ENCODE measurements around the gene PVALEF. TPM values are rescaled to one million over a fixed set of nuclear protein-coding genes. Genes with fewer than 3 reads are reported as not detected.

The PVALEF gene
- total RNA-seq, 1 donor from 2014 or later: not detected

DNA sequence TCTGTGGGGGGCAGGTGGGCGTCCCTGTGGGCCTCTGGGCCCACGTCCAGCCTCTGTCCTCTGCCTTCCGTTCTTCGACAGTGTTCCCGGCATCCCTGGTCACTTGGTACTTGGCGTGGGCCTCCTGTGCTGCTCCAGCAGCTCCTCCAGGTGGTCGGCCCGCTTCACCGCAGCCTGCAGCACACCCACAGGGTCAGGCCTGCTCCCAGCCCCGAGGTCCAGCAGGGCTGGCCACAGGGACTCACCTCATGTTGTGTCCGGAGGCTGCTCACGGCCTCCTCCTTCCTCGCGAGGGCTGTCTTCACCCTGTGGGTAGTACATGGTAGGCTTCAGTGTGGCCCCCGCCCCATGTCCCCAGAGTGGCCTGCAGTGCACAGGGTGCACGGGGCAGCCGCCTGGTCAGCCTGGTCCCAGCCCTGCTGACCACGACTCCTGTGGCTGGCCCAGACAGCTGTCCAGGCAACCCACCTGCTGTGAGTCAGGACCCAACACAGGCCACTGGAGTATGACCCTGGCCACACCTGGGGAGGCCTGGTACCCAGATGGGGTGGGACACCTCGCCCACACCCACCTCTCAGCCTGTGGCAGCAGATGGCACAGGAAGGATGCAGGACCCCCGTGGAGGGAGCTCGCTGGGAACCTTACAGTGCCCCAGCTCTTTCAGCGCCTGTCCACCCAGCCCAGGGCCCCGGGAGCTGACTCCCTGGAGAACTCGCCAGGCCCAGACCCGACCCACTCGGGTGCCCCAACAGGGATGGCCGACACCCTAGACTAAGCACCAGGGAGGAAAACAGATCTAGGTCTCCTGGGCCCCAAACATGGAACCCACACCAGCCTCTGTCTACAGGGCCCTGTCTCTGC lies 24.6 kb downstream of the PVALEF start:
- TF ChIP-seq, protein P1, sequence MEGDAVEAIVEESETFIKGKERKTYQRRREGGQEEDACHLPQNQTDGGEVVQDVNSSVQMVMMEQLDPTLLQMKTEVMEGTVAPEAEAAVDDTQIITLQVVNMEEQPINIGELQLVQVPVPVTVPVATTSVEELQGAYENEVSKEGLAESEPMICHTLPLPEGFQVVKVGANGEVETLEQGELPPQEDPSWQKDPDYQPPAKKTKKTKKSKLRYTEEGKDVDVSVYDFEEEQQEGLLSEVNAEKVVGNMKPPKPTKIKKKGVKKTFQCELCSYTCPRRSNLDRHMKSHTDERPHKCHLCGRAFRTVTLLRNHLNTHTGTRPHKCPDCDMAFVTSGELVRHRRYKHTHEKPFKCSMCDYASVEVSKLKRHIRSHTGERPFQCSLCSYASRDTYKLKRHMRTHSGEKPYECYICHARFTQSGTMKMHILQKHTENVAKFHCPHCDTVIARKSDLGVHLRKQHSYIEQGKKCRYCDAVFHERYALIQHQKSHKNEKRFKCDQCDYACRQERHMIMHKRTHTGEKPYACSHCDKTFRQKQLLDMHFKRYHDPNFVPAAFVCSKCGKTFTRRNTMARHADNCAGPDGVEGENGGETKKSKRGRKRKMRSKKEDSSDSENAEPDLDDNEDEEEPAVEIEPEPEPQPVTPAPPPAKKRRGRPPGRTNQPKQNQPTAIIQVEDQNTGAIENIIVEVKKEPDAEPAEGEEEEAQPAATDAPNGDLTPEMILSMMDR (IDR thresholded peaks at IDR 0.05): no peak
- Mint-ChIP-seq H3K36me3 (ENCODE audit: low read depth) (peaks cover 25% of the 10 kb centered on the region), H3K9me3 (no peaks in the 10 kb centered on the region), H3K4me1 (no peaks in the 10 kb centered on the region), H3K27me3 (no peaks in the 10 kb centered on the region), H3K27ac (no peak overlapping the region), H3K4me3 (no peak overlapping the region)
- ATAC-seq (ENCODE audit: low read depth) (no peak), DNase-seq (no peak)
- POLR2A ChIA-PET: interaction anchor here (1.0 kb wide), 1 partner anchor 33 kb away, joined by 4 read pairs; the partner anchor contains the start of gene CEP131
- intact Hi-C loops (cut with micrococcal nuclease): no loop called here
- CTCF ChIA-PET: no interaction called here

DNA sequence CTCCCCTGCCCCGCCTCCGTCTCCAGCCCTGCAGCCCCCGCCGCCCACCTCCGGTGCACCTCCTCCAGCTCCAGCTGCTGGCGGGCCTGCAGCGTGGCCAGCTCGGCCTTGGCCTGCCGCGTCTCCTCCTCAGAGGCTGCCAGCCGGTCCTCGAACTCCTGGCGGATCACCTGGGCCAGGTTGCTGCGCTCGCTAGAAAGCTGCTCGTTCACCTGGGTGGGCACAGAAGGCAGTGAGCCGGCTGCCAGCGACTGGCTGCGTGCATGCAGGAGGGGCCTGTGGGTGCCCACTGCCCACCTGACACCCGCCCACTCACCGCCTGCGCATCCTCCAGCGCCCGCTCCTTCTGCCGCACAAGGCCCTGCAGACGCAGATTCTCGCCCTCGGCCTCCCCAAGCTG lies 25.3 kb downstream of the PVALEF start:
- H3K9me3 Mint-ChIP-seq: no peaks in the 10 kb centered on the region
- H3K27me3 Mint-ChIP-seq: no peaks in the 10 kb centered on the region
- H3K4me3 Mint-ChIP-seq: no peak overlapping the region
- no peak overlapping the region for H3K27ac Mint-ChIP-seq
- ChIA-PET CTCF (no interaction called here), POLR2A (no interaction called here)
- intact Hi-C loops (cut with micrococcal nuclease): no loop called here
- no peak for ATAC-seq (ENCODE audit: low read depth)
- peaks cover 25% of the 10 kb centered on the region for H3K36me3 Mint-ChIP-seq (ENCODE audit: low read depth)
- TF ChIP-seq, protein P1 (IDR thresholded peaks at IDR 0.05): no peak
- no peaks in the 10 kb centered on the region for H3K4me1 Mint-ChIP-seq
- no peak for DNase-seq

DNA sequence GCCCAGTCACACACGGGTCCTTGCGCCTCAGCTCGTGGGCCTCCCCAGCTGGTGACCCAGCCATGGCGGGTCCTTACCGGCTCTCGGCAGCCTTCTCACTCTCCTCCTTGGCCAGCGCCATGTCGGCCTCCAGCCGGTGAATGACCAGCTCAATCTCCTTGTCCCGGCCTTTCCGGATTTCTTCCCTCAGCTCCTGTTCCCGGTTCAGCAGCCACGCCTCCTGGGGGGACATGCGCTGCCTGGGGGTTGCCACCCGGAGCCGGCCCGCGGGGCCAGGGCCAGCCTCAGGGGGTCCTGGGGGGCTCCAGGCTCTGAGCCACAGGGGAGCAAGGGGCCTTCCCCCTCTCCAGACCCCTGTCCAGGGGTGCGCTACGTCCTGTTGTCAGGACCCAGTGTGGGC lies 25.8 kb downstream of the PVALEF start:
- Mint-ChIP-seq H3K9me3 (no peaks in the 10 kb centered on the region), H3K27me3 (no peaks in the 10 kb centered on the region), H3K4me3 (no peak overlapping the region), H3K27ac (no peak overlapping the region), H3K4me1 (no peaks in the 10 kb centered on the region), H3K36me3 (ENCODE audit: low read depth) (peaks cover 25% of the 10 kb centered on the region)
- ChIA-PET CTCF (no interaction called here), POLR2A (no interaction called here)
- no peak for DNase-seq
- no peak for ATAC-seq (ENCODE audit: low read depth)
- intact Hi-C loops (cut with micrococcal nuclease): no loop called here
- TF ChIP-seq, protein P1 (IDR thresholded peaks at IDR 0.05): no peak

DNA sequence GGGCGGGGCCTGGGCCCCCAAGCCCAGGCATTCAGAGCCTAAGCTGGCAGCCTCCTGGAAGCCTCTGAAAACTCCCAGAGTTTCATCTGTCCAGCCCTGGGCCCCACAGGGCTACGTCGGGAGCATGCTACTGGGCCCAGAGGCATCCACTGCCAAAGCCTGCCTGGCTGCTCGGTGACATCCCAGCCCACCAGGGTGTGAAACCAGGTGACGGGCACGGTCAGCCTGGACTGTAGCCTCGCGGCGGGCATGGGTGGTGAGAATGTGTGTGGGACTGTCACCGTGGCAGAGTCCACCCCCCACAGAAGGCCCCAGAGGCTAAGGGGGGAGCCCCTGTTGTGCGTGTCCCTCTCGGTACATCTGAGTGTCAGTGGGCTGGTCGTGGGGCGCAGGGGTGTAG lies 26.3 kb downstream of the PVALEF start:
- no peaks in the 10 kb centered on the region for H3K27me3 Mint-ChIP-seq
- CTCF ChIA-PET: no interaction called here
- TF ChIP-seq, protein P1 (IDR thresholded peaks at IDR 0.05): no peak
- POLR2A ChIA-PET: no interaction called here
- no peaks in the 10 kb centered on the region for H3K4me1 Mint-ChIP-seq
- no peaks in the 10 kb centered on the region for H3K9me3 Mint-ChIP-seq
- no peak overlapping the region for H3K4me3 Mint-ChIP-seq
- no peak overlapping the region for H3K27ac Mint-ChIP-seq
- H3K36me3 Mint-ChIP-seq (ENCODE audit: low read depth): peaks cover 25% of the 10 kb centered on the region
- intact Hi-C loops (cut with micrococcal nuclease): no loop called here
- DNase-seq (no peak), ATAC-seq (ENCODE audit: low read depth) (no peak)

DNA sequence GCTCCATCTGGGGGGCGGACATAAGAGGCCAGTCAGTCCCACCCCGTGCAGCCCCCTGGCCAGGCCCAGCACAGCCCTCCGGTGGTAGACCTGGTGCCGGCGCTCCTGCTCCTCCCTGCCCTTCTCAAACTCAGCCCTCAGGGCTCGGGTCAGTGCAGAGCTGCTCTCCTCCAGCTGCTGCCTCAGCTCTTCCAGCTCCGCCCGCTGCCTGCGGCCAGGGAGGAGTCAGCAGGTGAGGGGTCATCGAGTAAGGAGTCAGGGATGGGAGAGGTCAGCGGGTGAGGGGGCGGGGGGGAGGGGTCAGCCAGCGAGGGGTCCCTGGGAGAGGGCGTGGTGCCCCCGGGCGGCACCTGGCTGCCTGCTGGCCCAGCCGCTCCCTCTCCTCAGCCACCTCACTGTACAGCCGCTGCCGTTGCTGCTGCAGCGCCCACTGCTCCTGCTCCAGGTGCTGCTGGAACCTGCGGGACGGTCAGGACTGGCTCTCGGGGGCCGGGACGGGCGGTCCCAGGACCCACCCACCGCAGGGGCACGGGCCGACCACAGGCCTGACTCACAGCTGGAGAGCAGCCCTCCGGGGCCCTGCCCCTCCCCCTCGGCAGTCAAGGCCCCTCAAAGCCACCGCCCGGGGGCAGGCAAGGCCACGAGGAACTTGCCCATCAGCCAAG lies 27.2 kb downstream of the PVALEF start:
- no peak for DNase-seq
- TF ChIP-seq, protein P1 (IDR thresholded peaks at IDR 0.05): no peak
- Mint-ChIP-seq H3K27ac (no peak overlapping the region), H3K4me1 (no peaks in the 10 kb centered on the region), H3K36me3 (ENCODE audit: low read depth) (peaks cover 25% of the 10 kb centered on the region), H3K27me3 (no peaks in the 10 kb centered on the region), H3K4me3 (no peak overlapping the region), H3K9me3 (no peaks in the 10 kb centered on the region)
- intact Hi-C loops (cut with micrococcal nuclease): no loop called here
- POLR2A ChIA-PET: no interaction called here
- CTCF ChIA-PET: no interaction called here
- no peak for ATAC-seq (ENCODE audit: low read depth)

Measured in activated B cell treated with CpG ODN at 0.5 μM for 24 hours (primary cell).